ENCODE results near the gene HHIPL1. TPM values are rescaled to one million over a fixed set of nuclear protein-coding genes. Genes with fewer than 3 reads are reported as not detected.

The HHIPL1 gene
- total and polyA plus RNA-seq, 2 of the 8 experiments (the other 6 are each of a cell fraction or from before 2014, with no cell fraction given) = 1.5 to 2.6 TPM

GRCh38 chr14:99671235-99672224, 26.6 kb downstream of the HHIPL1 start:
- FAIRE-seq = no peak
- peak overlapping the region; percentile 60 for H2BK12ac ChIP-seq (ENCODE audit: low read depth, low read length)
- H3K4ac ChIP-seq (replicated peaks; ENCODE audit: insufficient read length, low read depth, low read length) = no peak overlapping the region
- H3K14ac ChIP-seq (ENCODE audit: insufficient read length) = no peak overlapping the region
- CTCF ChIA-PET (ENCODE audit: partially characterized antibody) = interaction anchor here (0.7 to 1.2 kb wide), 3 partner anchors 11 to 16 kb away, joined by 3 to 5 read pairs (median 3); no protein-coding TSS in a partner anchor
- H3K27me3 ChIP-seq (replicated peaks in 1 of 4; ENCODE audit: control insufficient read depth in 3 of 4, extremely low read depth in 1 of 4, insufficient read depth in 3 of 4, low read length in 3 of 4) = no peaks in the 10 kb centered on the region
- H3K18ac ChIP-seq (ENCODE audit: extremely low read depth, low read length) = peak overlapping the region; percentile 68
- no peaks in the 10 kb centered on the region for H4K20me1 ChIP-seq (replicated peaks in 1 of 2; ENCODE audit: control insufficient read depth in 1 of 2, insufficient read depth in 2 of 2, low read length in 2 of 2)
- H3K23me2 ChIP-seq (ENCODE audit: low read depth, low read length) = no peaks in the 10 kb centered on the region
- H2AK5ac ChIP-seq (ENCODE audit: low read depth, low read length) = peak overlapping the region; percentile 75; the same call in 1 of the 2 replicates
- no peak overlapping the region for H3K56ac ChIP-seq (replicated peaks; ENCODE audit: insufficient read length, low read depth, low read length)
- no peaks in the 10 kb centered on the region for H3K79me2 ChIP-seq (ENCODE audit: control insufficient read depth in 1 of 2, insufficient read depth in 2 of 2, low read length in 2 of 2)
- 54% methylated on average over 20 of the region's 20 CpGs; no CpG with 5 or more reads in 1 of the 2 experiments for WGBS, 2 experiments (ENCODE audit: extremely low coverage in 1 of 2, insufficient coverage in 1 of 2, insufficient read length in 1 of 2, insufficient replicate concordance in 2 of 2, low coverage in 1 of 2, low lambda C conversion rate in 2 of 2, missing lambda C conversion rate in 1 of 2)
- H2BK15ac ChIP-seq (ENCODE audit: low read length) = peak overlapping the region; percentile 47; the same call in 1 of the 2 replicates
- H3K79me1 ChIP-seq (ENCODE audit: low read depth, low read length) = no peaks in the 10 kb centered on the region
- H4K8ac ChIP-seq (ENCODE audit: extremely low read depth, insufficient read depth, low read length) = peak overlapping the region; percentile 47
- no peaks in the 10 kb centered on the region for H3K36me3 ChIP-seq (ENCODE audit: control insufficient read depth in 2 of 4, insufficient read depth in 4 of 4, low read length in 3 of 4)
- peak overlapping the region; percentile 56; the same call in 1 of the 2 replicates for H2BK5ac ChIP-seq (ENCODE audit: low read depth, low read length)
- H2BK120ac ChIP-seq (replicated peaks; ENCODE audit: low read depth, low read length) = peak overlapping the region; percentile 31
- H3K23ac ChIP-seq (ENCODE audit: insufficient read length) = no peak overlapping the region
- H4K5ac ChIP-seq (ENCODE audit: insufficient read length, low read depth, low read length) = no peak overlapping the region
- H3K4me3 ChIP-seq (ENCODE audit: extremely low read depth in 1 of 4, insufficient read depth in 2 of 4, low read depth in 3 of 4, low read length in 4 of 4) = no peak overlapping the region
- POLR2A ChIA-PET (ENCODE audit: partially characterized antibody) = interaction anchor here (1.3 kb wide), 1 partner anchor 8 kb away, joined by 4 read pairs; no protein-coding TSS in a partner anchor
- H4K91ac ChIP-seq (replicated peaks; ENCODE audit: insufficient read length, low read length) = peak overlapping the region; percentile 95
- no peak for DNase-seq (ENCODE audit: low read depth in 1 of 2, low spot score in 2 of 2)
- no peak overlapping the region for H2AFZ ChIP-seq (ENCODE audit: low read length)
- H2BK20ac ChIP-seq (ENCODE audit: low read length) = 0 out of 2 replicates have a peak overlapping the region, but pooled peaks have one; percentile 57
- H3K9ac ChIP-seq (replicated peaks in 1 of 4; ENCODE audit: extremely low read depth in 1 of 4, low read depth in 3 of 4, low read length in 3 of 4) = no peak overlapping the region
- no peak overlapping the region for H3K27ac ChIP-seq (ENCODE audit: low read depth, low read length)
- H3K9me3 ChIP-seq (ENCODE audit: insufficient read depth in 2 of 2, low read depth in 1 of 2, low read length in 1 of 2) = no peaks in the 10 kb centered on the region
- H3K4me2 ChIP-seq (ENCODE audit: insufficient read depth in 1 of 2, low read depth in 2 of 2, low read length in 2 of 2) = peak overlapping the region; percentile 2 to 44; a peak in 3 of 4 replicates
- peaks cover 15 to 36% (median 29%) of the 10 kb centered on the region in 4 experiments for H3K4me1 ChIP-seq (replicated peaks in 1 of 4; ENCODE audit: control insufficient read depth in 3 of 4, insufficient read depth in 4 of 4, low read length in 3 of 4)
- peak; percentile 34; the same call in 1 of the 2 replicates for TF ChIP-seq MAX (IDR thresholded peaks at IDR 0.05)
- TF ChIP-seq SP1 (IDR thresholded peaks at IDR 0.05; ENCODE audit: low read depth, low read length) = 0 out of 2 replicates have a peak, but pooled peaks have one; percentile 15
- no peak for TF ChIP-seq CBX5 (IDR thresholded peaks at IDR 0.05; ENCODE audit: low read depth, low read length)
- TF ChIP-seq BRCA1 (IDR thresholded peaks at IDR 0.05; ENCODE audit: low read depth, low read length) = no peak
- TF ChIP-seq JUN (IDR thresholded peaks at IDR 0.05; ENCODE audit: low read depth, low read length) = peak; percentile 23; the same call in 1 of the 2 replicates
- no peak for TF ChIP-seq ZNF274 (IDR thresholded peaks at IDR 0.05; ENCODE audit: borderline replicate concordance, extremely low read depth, low read length)
- no peak for TF ChIP-seq HDAC6 (IDR thresholded peaks at IDR 0.05; ENCODE audit: low read depth, low read length)
- no peak for TF ChIP-seq RAD21 (IDR thresholded peaks at IDR 0.05 in 1 of 2, conservative IDR thresholded peaks at IDR 0.05 in 1 of 2; ENCODE audit: low read depth in 2 of 2, low read length in 2 of 2)
- 0 out of 2 replicates have a peak, but pooled peaks have one; percentile 42 for TF ChIP-seq RFX5 (IDR thresholded peaks at IDR 0.05; ENCODE audit: borderline replicate concordance, low read depth, low read length)

All from H1 (cell line).